NCI-H82 treated with DMSO at 0.1 percent for 48 hours (cell line): ENCODE results near the gene PIK3CG.
"Not testable (repeated sequence)": the region's sequence is repeated elsewhere in the genome, so short reads cannot be mapped to it uniquely, and the experiment has no call there.

Experiments
- DNase-seq: peaks from one replicate; lab custom pipeline; 2025; ENCODE audit not compliant: unreplicated experiment; lab: John Stamatoyannopoulos, UW

Gene PIK3CG

DNA sequence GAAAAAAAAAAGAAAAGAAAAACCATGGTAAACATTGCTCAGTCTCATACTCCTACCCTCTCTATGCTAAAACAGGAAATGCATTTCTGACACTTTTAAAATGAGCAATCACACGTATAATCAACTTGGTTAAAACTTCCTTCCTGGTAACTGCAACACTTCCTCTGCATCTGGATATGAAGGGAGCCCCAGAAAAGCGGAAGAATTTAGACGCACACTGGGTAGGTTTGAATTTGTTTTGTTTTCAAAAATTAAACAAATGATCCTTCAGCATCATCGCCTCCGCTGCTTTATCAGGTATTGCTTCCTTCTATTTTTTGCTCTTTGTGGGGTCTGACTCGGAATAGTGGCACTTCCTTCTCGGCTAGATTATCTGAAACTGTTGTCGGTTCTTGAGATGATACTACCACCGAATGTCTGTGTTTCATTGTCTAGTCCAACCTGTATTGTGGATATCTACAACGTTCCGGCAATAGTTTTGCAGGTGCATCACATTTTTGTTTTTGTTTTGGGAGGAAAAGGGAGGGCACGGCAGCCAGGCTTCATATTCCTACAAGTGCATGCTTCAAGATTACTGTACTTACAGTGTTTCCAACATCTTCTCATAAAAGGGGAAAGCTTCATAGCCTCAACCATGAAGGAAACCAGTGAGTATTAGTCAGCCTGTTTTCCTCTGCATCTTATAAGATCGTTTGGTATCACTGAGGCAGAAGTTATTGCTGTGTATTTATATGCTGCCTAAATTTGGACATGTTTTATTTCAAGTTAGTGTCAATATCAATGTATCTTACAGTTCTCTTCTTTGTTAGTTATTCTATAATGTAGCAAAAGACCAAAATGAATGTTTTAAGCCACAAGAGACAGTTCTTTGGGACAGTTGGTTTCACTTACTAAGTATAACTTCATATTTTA lies at the start of gene PIK3CG:
Gene PIK3CG (plus strand): TSS at position 153 of the 912 bp plus-strand sequence. CDS start 2,280 bp downstream, outside the sequence.
- DNase-seq: no peak

DNA sequence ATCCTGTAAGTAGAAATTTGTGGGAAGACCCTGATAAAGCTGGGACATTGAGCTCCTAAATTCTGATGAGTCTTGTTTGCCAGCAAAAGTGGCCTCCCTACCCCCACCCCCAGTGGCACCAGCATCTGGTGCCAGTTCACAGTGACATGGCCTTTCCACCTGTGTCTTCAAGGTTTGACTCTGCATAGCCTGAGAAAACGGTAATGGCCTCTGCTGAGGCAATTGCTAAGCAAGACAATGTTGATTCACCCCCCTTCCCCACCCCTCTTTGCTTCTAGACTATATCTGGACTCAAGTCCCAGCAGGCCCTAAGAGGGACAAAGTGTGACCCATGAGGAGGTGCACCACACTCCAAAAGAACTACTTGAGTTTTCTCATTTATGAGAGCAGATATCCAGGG lies 48.0 kb upstream of the PIK3CG start:
- no peak for DNase-seq

DNA sequence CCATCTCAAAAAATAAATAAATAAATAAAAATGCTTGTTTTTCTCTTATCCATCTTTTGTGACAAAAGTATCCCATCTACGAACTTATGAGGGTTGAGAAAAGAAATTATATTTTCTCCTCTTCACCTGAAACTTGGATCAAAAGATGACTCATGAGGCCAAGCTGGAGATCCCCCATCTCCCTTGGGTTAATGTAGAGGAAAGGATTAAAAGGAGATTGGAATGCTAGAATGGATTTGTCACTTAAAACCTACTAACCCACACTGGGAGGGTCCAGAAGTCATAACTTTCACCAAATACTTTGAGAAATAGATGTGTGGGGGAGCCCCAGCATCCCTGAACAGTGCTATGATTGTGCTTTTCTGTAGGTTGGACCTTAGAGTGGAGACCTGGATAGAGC lies 46.3 kb upstream of the PIK3CG start:
- DNase-seq: no peak

DNA sequence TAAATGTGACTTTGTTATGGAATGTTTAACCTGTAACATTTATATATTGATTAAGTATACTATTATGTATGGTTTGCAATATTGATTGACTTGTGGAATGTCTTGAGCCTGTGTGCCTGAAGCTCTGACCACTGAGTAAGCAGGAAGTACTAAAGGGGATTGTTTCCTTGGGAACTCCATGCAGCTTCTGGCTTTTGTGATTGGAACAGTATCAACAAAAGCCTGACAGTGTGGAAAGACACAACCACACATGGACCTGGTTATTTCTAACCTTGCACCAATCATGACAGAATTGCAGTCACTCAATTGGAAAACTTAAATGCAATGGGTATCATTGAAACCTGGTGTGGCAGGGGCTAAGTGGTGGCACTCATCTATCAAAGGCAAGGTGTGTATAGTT lies 45.5 kb upstream of the PIK3CG start:
- DNase-seq: no peak

DNA sequence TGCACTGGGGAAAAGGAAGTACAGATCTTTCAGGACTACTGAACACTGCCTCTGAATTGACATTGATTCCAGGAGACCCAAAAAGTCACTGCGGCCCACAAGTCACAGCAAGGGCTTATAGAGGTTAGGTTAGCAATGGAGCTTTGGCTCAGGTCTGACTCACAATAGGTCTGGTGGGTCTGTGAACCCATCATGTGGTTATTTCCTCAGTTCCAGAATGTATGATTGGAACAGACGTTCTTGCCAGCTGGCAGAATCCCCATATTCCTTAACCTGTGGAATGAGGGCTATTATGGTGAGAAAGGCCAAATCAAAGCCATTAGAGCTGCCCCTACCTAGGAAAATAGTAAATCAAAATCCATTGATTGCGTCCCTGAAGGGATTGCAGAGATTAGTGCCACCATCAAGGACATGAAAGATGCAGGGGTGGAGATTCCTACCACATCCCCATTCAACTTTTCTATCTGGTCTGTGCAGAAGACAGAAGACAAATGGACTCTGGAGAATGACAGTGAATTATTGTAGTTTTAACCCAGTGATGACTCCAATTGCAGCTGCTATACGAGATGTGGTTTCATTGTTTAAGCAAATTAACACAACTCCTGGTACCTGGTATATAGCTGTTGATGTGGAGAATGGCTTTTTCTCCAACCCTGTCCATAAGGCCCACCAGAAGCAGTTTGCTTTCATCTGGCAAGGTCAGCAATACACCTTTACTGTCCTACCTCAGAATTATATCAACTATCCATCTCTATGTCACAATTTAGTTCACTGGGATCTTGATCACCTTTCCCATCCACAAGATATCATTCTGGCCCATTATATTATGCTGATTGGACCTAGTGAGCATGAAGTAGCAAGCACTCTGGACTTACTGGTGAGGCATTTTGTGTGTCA lies 44.5 kb upstream of the PIK3CG start:
- DNase-seq: no peak

DNA sequence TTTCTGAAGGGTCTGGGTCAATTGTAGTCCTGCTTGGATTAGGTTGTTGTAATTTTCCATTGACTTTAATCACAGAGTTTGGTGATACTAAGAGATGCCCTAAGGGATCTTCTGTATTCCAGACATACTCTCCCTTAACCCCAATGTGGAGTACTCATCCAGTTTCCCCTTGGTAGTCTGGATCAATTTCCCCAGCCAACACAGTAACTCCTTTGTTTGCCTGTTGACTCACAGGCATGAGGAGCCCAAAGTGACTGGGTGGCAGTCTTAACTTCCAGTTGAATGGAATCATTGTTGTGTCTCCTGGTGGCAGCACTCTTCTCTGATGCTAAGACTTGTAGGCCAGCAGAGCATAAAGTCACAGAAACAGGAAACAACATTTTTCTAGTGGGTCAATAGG lies 41.5 kb upstream of the PIK3CG start:
- no peak for DNase-seq

DNA sequence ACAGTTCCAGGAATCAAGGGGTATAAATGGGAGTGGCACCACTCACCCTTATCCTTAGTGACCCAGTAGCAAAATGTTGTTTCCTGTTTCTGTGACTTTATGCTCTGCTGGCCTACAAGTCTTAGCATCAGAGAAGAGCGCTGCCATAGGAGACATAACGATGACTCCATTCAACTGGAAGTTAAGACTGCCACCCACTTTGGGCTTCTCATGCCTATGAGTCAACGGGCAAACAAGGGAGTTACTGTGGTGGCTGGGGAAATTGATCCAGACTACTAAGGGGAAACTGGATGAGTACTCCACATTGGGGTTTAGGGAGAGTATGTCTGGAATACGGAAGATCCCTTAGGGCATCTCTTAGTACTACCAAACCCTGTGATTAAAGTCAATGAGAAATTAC lies 40.6 kb upstream of the PIK3CG start:
- DNase-seq: no peak

DNA sequence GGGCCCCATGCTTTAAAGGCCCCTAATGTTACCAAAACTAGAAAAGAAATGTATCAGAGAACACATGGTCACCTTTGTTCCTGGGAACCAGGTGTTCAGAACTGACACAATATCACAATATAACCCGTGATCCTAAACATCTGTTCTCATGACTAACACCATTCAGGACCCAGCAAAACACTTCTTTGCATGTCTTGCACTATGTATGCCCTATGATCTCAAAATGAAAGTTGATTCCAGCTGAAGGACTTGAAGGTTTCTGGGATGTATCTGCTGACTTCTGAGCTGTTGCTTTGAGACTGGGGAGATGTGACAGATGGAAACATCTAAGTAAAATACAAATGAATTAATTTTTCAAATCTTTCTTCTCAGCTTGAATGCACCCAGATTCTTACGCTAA lies 37.5 kb upstream of the PIK3CG start:
- DNase-seq: no peak

DNA sequence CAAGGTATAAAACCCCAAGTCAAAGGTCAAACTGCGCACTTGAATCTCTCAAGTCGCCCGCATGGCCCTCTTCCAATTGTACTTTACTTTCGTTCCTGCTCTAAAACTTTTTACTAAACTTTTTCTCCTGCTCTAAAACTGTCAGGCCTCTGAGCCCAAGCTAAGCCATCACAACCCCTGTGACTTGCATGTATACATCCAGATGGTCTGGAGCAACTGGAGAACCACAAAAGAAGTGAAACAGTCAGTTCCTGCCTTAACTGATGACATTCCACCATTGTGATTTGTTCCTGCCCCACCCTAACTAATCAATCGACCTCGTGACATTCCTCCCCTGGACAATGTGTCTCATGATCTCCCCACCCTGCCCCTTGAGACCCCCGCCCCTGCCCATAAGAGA lies 35.6 kb upstream of the PIK3CG start:
- no peak for DNase-seq

DNA sequence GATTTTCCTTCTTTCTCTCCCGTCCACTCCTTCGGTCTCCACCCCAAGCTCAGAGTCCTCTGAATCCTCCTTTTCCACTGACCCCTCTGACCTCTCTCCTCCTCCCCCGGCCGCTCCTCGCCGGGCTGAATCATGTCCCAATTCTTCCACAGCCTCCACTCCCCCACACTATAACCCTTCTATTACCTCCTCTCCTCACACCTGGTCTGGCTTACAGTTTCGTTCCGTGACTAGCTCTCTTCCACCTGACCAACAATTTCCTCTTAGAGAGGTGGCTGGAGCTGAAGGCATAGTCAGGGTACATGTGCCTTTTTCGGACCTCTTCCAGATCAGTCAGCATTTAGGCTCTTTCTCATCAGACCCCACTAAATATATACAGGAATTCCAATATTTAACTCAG lies 34.2 kb upstream of the PIK3CG start:
- not testable (repeated sequence) for DNase-seq

DNA sequence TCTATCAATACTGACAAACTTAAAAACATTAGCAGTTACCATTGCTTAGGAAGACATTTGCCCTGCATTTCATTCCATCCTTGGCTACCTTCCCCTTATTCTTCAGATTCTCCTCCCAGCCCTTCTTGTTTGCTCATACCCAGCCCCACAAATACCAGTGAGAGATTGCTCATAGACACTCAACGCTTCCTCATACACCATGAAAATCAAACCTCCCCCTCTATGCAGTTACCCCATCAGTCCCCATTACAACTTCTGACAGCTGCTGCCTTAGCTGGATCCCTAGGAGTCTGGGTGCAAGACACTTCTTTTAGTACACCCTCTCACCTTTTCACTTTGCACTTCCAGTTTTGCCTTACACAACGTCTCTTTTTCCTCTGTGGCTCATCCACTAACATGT lies 28.3 kb upstream of the PIK3CG start:
- DNase-seq: no peak

DNA sequence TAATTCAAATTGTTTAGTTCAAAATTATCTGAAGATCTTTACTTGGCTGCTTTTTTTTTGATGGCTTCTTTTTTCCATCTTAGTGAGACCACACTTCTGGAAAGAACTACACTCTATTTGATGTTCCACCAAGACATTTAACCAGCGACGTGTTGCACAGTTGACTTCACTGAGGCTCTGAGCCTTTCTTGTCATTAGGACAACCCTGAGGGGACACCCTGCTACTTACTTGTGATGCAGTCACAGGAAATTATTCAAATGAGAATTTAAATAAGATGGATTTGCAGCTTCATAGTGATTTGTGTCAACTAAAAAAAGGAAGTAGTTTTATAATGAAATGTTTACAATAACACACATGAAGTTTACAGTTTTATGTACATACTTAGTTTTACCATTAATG lies 25.6 kb upstream of the PIK3CG start:
- DNase-seq: no peak

DNA sequence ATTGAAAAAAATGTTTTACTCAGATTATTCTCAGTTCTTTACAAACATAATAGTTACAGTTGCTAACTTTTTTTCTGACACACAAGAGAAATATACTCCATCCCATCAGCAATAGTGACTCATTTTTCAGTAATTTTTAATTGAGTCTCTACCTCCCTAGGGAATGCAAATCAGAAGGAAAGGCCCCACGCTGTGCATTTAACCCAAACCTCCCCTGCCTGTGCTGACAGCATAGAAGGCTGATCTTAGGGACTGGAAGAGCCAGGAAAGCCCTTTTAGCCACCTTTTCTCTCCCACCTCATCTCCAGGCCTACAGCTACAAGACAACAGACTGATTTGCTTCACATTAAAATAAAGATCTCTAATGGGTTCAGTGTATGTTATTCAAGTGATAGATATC lies 24.7 kb upstream of the PIK3CG start:
- DNase-seq: no peak

DNA sequence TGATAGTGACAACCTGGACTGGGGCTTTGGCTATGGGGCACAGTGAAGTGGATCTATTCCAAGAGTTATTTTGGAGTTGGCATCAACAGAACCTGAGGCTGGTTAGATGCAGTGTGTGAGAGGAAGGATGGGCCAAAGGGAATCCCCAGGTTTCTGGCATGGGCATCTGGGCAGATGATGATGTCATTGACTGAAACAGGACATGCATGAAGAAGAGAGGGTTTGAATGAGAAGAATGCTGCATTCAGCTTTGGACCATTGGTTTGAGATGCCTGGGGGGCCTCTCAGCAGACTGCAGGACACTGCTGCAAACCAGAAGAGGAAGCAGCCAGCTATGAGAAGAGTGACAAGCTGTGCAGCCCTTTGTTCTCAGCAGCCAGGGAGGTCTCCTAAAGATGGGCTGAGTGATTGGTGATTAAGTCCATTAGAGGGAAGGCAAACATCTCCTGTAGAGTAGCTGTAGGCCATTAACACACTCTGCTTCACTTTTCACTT lies 23.1 kb upstream of the PIK3CG start:
- DNase-seq: no peak

DNA sequence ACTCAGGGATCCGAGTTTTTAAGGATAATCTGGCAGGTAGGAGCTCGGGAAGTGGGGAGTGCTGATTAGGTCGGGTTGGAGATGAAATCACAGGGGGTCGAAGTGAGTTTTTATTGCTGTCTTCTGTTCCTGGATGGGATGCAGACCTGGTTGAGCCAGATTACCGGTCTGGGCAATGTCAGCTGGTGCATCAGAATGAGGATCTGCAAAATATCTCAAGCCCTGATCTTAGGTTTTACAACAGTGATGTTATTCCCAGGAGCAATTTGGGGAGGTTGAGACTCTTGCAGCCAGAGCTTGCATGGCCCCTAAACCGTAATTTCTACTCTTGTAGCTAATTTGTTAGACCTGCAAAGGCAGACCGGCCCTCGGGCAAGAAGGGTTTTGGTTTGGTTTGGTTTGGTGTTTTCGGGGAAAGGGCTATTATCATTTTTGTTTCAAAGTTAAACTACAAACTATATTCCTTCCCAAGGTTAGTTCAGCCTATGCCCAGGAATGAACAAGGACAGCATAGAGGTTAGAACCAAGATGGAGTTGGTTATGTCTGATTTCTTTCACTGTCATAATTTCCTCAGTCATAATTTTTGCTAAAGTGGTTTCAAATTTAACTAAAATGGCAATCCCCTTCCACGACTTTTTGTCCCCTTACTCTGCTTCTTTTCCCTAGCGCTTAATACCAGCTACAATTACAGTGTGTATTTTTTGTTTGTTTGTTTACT lies 20.6 kb upstream of the PIK3CG start:
- no peak for DNase-seq

DNA sequence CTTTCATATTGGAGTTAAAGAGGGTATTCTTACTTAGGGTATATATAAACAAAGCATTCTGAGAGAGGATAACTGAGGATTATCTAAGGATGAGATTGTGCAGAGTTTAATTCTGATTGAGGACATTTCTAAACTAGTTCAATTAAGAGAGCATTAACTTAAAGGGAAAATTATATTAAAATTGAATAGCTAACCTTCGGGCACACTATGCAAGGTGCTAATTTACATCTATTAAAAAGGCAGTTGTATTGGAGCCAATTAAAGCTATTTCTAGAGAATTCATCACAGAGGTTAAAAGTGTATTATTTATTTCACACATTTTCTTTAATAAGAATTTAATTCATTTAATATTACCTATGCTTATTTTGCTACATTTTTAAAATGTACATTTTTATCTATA lies 17.0 kb upstream of the PIK3CG start:
- DNase-seq: no peak

DNA sequence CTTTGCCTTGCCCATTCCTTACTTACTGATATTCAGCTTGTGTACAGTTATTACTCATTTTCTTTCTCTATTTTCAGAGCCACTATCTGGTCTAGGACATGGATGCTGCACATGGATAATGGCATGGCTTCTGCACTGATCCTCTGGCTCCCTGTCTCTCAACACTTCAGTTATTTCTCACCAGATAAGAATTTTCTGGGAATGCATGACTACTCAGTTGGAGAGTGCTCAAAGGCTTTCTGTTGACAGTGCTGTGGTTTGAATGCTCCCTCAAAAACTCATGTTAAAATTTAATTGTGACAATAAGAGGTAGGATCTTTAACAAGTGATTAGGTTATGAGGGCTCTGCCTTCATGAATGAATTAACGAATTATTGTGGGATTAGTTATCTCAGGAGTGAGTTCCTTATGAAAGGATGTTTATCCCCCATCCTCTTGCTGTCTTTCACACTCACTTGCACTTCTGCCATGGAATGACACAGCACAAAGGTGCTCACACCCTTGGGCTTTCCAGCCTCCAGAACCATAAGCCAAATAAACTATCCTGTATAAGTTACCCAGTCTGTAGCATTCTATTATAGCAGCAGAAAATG lies 16.1 kb upstream of the PIK3CG start:
- DNase-seq: no peak

DNA sequence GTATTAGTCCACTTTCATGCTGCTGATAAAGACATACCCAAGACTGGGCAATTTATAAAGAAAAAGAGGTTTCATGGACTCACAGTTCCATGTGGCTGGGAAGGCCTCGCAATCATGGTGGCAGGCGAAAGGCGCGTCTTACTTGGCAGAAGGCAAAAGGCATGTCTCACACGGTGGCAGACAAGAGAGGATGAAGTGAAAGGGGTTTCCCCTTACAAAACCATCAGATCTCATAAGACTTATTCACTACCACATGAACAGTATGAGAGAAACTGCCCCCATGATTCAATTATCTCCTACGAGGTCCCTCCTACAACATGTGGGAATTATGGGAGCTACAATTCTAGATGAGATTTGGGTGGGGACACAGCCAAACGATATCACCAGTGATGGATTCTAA lies 13.4 kb upstream of the PIK3CG start:
- not testable (repeated sequence) for DNase-seq

DNA sequence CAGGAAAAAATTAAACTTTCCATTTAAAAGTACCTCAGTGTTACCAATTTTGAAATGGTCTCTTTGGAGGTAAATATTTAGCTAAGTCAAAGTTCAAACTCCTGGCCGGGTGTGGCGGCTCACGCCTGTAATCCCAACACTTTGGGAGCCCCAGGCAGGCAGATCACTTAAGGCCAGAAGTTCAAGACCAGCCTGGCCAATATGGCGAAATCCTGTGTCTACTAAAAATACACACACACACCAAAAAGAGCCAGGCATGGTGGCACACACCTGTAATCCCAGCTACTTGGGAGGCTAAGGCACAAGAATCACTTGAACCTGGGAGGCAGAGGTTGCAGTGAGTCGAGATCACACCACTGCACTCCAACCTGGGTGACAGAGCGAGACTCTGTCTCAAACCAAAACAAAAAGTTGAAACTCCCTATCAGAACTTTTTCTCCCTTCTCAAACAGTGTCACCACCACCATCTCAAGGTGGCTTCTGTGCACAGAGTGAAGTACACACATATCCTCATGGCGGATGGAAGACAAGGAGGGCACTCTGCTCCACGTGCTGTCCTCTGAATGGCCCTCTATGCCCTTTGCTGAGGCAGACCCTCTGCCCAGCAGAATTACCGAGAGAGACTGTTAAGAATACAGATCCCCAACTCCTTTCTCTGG lies 11.7 kb upstream of the PIK3CG start:
- DNase-seq: no peak

DNA sequence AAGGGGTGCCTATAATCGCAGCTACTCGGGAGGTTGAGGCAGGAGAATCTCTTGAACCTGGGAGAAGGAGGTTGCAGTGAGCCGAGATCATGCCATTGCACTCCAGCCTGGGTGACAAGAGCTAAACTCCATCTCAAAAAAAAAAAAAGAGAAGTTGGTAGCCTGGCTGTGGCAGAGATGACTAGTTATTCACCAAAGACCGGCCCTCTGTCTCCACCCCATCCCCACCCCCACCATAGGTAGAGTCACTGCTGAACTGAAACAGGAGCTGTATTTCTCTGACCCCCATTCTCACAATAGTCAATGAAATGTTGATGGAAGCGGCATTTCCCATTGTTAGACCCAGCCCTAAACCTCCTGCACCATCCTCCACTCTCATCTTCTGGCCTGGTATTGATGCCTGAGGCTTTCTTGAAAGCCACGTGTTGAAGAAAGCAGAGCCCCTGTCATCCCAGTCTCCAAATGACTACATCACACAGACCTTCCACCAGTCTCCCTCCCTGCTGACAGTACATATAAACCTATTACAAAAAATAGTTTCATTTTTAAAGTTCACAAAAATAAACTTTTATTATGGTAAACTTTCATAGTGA lies 9.4 kb upstream of the PIK3CG start:
- no peak for DNase-seq
